Adrenal gland (tissue), 5 donors: ENCODE measurements around the gene VWA5B1.

Source experiments
- CTCF ChIP-seq, 6 experiments: fragments of 450-650 bp in 4 of 6; fragments of 200-600 bp in 2 of 6; sonication (generic) in 1 of 6; IDR thresholded peaks; 1 replicate in 5 of 6; 2 replicates in 1 of 6; pipeline versions ENCODE4 v1.5.1 to v1.8.0; 2016 to 2021; ENCODE audit warnings: antibody characterized with exemption in 6 of 6, mild to moderate bottlenecking in 2 of 6, moderate library complexity in 1 of 6
- POLR2A ChIP-seq, 2 donors: fragments of 450-650 bp; IDR thresholded peaks; one replicate each; pipeline ENCODE4 v1.6.1; 2017; ENCODE audit warnings: antibody characterized with exemption in 2 of 2, mild to moderate bottlenecking in 2 of 2, moderate library complexity in 1 of 2
- donor health status: DM: no; HTN: no; CAD: no.

DNA sequence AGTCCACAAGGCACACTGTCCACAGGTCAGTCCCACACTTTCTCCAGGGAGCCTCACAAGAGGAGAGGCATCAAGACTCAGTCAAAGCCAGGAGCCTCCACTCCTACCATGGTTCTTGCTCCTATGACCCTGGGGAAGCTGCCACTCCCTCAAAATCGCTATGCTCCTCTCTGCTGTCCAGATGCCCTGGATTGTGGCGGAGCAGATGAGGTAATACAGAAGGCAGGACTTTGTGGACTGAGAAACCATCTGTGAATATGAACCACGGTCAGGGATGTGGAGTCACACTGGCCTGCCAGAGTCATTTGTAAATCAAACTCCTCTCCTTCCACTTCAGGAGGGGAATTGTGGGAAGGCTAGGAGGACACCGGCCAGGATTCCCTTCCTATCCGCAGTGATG is 20.6 kb downstream of the VWA5B1 start:
- TF ChIP-seq CTCF (IDR thresholded peaks at IDR 0.05) (no peak), POLR2A (IDR thresholded peaks at IDR 0.05) (no peak)
